GM12873 (cell line): ENCODE measurements around the gene ID2.

ENCODE experiments used
- TF ChIP-seq, protein P1 (sequence below): IDR thresholded peaks from 2 replicates; pipeline ENCODE4 v1.5.1; 2012; ENCODE audit warnings: low read depth, mild to moderate bottlenecking, moderate library complexity, low read length, control low read depth; ENCODE audit not compliant: insufficient read depth; ENCODE audit errors: missing control alignments

Gene ID2

DNA sequence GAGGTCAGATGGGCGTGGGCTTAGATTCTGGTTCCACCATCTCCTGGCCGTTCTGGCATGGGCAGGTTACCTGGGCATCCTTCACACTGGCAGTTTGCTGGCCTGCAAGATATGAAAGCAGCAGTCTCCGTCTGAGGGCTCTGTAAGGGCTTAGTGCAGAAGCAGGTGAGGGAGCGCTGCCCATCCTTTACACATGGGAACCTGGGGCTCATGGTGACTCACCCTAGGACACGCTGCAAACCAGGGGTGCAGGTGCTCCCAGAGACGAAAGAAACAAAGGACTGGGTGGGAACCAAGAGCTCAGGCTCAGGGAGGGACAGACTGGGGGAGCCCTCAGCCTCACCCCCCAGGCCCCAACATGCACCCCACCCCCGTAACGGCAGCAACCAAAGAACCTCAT, 10.7 kb upstream of the ID2 start:
- TF ChIP-seq, protein P1, sequence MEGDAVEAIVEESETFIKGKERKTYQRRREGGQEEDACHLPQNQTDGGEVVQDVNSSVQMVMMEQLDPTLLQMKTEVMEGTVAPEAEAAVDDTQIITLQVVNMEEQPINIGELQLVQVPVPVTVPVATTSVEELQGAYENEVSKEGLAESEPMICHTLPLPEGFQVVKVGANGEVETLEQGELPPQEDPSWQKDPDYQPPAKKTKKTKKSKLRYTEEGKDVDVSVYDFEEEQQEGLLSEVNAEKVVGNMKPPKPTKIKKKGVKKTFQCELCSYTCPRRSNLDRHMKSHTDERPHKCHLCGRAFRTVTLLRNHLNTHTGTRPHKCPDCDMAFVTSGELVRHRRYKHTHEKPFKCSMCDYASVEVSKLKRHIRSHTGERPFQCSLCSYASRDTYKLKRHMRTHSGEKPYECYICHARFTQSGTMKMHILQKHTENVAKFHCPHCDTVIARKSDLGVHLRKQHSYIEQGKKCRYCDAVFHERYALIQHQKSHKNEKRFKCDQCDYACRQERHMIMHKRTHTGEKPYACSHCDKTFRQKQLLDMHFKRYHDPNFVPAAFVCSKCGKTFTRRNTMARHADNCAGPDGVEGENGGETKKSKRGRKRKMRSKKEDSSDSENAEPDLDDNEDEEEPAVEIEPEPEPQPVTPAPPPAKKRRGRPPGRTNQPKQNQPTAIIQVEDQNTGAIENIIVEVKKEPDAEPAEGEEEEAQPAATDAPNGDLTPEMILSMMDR, result no peak

- TF ChIP-seq, protein P1, result no peak
Observed at GRCh38 chr2:8671802-8672201, 10.1 kb upstream of the ID2 start.

DNA sequence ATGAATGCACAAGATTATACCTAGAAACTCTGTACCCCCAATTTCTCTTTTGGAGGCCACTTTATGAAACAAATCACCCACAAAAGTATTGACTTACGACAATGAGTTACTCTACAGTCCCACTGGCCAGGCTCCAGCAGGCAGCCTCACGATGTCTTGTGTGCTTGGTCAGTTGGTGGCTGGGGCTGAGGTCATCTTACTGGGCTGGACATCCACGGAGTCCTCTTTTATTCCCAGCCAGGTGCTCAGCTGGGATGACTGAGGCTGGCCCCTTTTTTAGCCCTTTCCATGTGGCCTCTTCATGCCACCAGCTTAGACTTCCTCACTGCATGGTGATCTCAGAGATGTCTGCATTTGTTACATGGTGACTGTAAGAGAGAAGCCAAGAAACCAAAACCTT, 8.9 kb upstream of the ID2 start:
- TF ChIP-seq, protein P1, result no peak

- TF ChIP-seq, protein P1, result no peak
Observed at GRCh38 chr2:8673381-8673780, 8.5 kb upstream of the ID2 start.

DNA sequence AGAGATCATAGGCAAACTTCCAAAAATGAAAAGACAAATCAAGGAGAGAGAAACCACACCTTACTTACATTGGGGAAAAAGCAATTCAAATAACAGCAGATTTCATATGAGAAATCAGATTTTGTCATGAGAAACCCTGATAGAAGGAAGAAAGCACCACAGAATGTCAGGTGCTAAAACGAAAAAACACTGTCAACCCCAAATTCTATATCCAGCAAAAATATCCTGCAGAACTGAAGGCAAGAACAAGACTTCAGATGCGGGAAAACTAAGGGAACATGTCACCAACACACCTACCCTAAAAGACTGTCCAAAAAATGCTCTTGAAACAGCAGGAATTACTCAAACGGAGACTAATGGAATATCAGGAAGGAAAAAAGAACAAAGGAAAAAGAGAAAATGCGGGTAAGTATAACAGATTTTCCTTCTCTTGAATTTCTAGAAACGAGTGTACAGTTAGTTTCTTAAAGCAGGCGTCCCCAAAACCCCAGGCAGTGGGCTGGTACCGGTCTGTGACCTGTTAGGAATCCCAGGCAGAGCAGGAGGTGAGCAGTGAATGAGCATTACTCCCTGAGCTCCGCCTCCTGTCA, 7.3 kb upstream of the ID2 start:
- TF ChIP-seq, protein P1, result no peak

- TF ChIP-seq, protein P1, result no peak
Observed at GRCh38 chr2:8675543-8675942, 6.3 kb upstream of the ID2 start.

DNA sequence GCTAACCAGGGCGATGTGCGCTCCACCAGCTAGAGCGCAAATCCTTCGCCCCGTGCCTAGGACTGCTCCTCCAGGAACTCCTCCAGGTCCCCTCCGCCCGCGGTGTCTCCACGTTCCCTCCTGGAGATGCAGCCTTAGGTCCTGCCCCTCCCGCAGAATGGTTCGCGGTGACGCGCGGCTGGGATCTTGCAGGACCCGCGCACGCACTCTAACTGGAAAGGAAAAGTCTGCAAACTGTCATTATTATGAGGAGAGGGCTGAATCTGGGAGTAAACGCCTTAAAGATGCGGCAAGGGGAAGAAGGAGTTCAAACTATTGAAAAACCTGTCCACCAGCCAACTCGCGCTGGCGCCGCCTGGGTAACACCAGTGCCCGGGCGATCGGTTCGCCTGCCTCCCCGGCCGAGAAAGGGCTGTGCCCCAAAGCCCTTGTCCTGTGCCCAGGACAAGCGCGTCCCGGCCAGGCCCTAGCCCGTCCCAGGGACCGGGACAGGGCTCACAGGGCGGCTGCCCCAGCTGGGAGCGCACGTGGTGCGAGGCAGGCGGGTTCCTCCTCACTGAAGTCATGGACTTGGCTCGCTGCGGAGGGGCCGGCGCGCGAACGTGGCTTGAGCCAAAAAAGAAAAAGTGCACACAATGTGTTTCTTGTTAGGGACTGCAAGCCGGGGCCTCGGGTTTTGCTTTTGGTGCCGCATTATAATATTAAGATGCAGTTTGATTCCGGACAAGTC, 5.5 kb upstream of the ID2 start:
- TF ChIP-seq, protein P1, result no peak
